ENCODE results near the gene PSG4. TPM values are rescaled to one million over a fixed set of nuclear protein-coding genes. Genes with fewer than 3 reads are reported as not detected.
"Not testable (repeated sequence)": the region's sequence is repeated elsewhere in the genome, so short reads cannot be mapped to it uniquely, and the experiment has no call there.

PSG4 gene
- total RNA-seq, 1 donor from 2014 or later, result not detected

GRCh38 chr19:43229315-43229714, 23.9 kb upstream of the PSG4 start:
- H3K4me3 Mint-ChIP-seq (ENCODE audit: unreplicated experiment), result no peak overlapping the region
- no peak for DNase-seq (ENCODE audit: low spot score)
- no peaks in the 10 kb centered on the region for H3K27me3 Mint-ChIP-seq (ENCODE audit: low read depth)
- H3K4me1 Mint-ChIP-seq (ENCODE audit: low read depth), result no peaks in the 10 kb centered on the region
- no peak overlapping the region for H3K27ac Mint-ChIP-seq (ENCODE audit: unreplicated experiment)
- H3K36me3 Mint-ChIP-seq (ENCODE audit: low read depth), result no peaks in the 10 kb centered on the region
- H3K9me3 Mint-ChIP-seq (ENCODE audit: low read depth), result peaks cover 15% of the 10 kb centered on the region
- TF ChIP-seq CTCF (IDR thresholded peaks at IDR 0.05), result no peak

GRCh38 chr19:43228730-43229129, 23.3 kb upstream of the PSG4 start:
- not testable (repeated sequence) for H3K27ac Mint-ChIP-seq (ENCODE audit: unreplicated experiment); H3K36me3 Mint-ChIP-seq (ENCODE audit: low read depth); H3K4me3 Mint-ChIP-seq (ENCODE audit: unreplicated experiment); H3K4me1 Mint-ChIP-seq (ENCODE audit: low read depth); DNase-seq (ENCODE audit: low spot score); H3K27me3 Mint-ChIP-seq (ENCODE audit: low read depth)
- peaks cover 12% of the 10 kb centered on the region for H3K9me3 Mint-ChIP-seq (ENCODE audit: low read depth)

GRCh38 chr19:43226986-43227385, 21.5 kb upstream of the PSG4 start:
- not testable (repeated sequence) for H3K4me1 Mint-ChIP-seq (ENCODE audit: low read depth); H3K4me3 Mint-ChIP-seq (ENCODE audit: unreplicated experiment); H3K36me3 Mint-ChIP-seq (ENCODE audit: low read depth); DNase-seq (ENCODE audit: low spot score); H3K27me3 Mint-ChIP-seq (ENCODE audit: low read depth); H3K27ac Mint-ChIP-seq (ENCODE audit: unreplicated experiment)
- H3K9me3 Mint-ChIP-seq (ENCODE audit: low read depth), result peaks cover 15% of the 10 kb centered on the region

DNA sequence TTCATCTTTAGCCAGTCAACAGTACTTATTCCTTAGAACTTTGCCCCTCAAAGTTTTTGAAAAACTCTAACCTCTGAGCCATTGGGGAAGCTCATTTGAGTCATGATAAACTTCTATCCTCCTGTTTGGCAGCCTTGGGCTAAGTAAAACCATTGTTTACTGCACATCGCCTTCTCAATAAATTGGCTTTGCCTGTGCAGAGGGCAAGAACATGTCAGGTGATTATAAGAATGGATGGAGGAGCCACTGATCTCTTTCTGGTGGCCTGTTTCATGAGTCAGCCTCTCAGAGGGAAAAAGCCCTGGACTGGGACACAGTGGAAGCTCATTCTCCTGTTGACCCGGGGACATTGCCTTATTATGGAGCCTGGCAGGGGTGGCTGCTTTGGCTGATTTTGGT, 19.4 kb upstream of the PSG4 start:
- Mint-ChIP-seq H3K4me3 (ENCODE audit: unreplicated experiment) (no peak overlapping the region), H3K27me3 (ENCODE audit: low read depth) (no peaks in the 10 kb centered on the region), H3K9me3 (ENCODE audit: low read depth) (peaks cover 21% of the 10 kb centered on the region), H3K4me1 (ENCODE audit: low read depth) (no peaks in the 10 kb centered on the region), H3K36me3 (ENCODE audit: low read depth) (no peaks in the 10 kb centered on the region), H3K27ac (ENCODE audit: unreplicated experiment) (no peak overlapping the region)
- no peak for DNase-seq (ENCODE audit: low spot score)
- no peak for TF ChIP-seq CTCF (IDR thresholded peaks at IDR 0.05)

GRCh38 chr19:43224201-43224854, 18.9 kb upstream of the PSG4 start:
- H3K36me3 Mint-ChIP-seq (ENCODE audit: low read depth); H3K27ac Mint-ChIP-seq (ENCODE audit: unreplicated experiment); H3K4me1 Mint-ChIP-seq (ENCODE audit: low read depth); H3K4me3 Mint-ChIP-seq (ENCODE audit: unreplicated experiment); H3K27me3 Mint-ChIP-seq (ENCODE audit: low read depth); DNase-seq (ENCODE audit: low spot score): not testable (repeated sequence)
- peaks cover 19% of the 10 kb centered on the region for H3K9me3 Mint-ChIP-seq (ENCODE audit: low read depth)

GRCh38 chr19:43221891-43222290, 16.5 kb upstream of the PSG4 start:
- H3K4me1 Mint-ChIP-seq (ENCODE audit: low read depth); H3K27me3 Mint-ChIP-seq (ENCODE audit: low read depth); H3K4me3 Mint-ChIP-seq (ENCODE audit: unreplicated experiment); DNase-seq (ENCODE audit: low spot score); H3K27ac Mint-ChIP-seq (ENCODE audit: unreplicated experiment); H3K36me3 Mint-ChIP-seq (ENCODE audit: low read depth): not testable (repeated sequence)
- H3K9me3 Mint-ChIP-seq (ENCODE audit: low read depth), result peaks cover 18% of the 10 kb centered on the region

DNA sequence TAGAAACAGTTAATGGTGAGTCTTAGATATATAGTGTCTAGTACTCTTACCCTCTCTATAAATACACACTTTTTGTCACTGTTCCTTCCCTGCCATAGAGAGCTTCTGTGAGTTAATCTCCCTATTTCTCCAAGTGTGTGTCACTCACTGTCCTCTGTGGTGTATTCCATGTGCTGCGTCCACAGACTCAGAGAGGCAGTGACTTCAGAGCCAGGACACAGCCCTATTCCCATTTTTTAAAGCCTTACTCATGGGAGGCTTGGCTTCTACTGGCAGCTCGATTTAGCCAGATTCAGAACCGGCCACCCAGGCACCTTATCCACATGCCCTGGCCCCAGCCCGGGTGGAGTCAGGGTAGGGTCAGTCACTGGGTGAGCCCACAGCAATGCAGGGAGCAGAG, 13.7 kb upstream of the PSG4 start:
- peaks cover 23% of the 10 kb centered on the region for H3K9me3 Mint-ChIP-seq (ENCODE audit: low read depth)
- not testable (repeated sequence) for H3K27me3 Mint-ChIP-seq (ENCODE audit: low read depth); H3K27ac Mint-ChIP-seq (ENCODE audit: unreplicated experiment); DNase-seq (ENCODE audit: low spot score); H3K4me1 Mint-ChIP-seq (ENCODE audit: low read depth); H3K4me3 Mint-ChIP-seq (ENCODE audit: unreplicated experiment); H3K36me3 Mint-ChIP-seq (ENCODE audit: low read depth)

DNA sequence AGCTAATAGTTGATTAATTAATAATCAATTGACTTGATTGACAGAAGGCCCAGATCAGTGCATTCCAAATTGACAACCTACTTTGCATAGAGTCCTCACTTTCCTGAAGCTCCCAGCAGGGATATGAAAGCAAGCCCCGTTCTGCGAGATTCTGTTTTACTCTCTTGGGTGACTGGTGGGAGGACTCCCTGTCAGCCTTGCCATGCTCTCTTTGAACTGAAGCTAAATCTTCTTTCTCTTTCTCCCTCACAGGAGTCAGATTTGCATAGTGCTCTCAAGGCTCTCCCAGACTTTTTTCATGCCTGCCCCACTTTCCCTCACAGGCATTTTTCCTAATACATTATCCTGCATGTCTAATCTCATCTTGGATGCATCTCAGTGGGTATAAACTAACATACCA, 10.4 kb upstream of the PSG4 start:
- H3K9me3 Mint-ChIP-seq (ENCODE audit: low read depth), result peaks cover 15% of the 10 kb centered on the region
- not testable (repeated sequence) for H3K4me3 Mint-ChIP-seq (ENCODE audit: unreplicated experiment); DNase-seq (ENCODE audit: low spot score); H3K4me1 Mint-ChIP-seq (ENCODE audit: low read depth); H3K27ac Mint-ChIP-seq (ENCODE audit: unreplicated experiment); H3K27me3 Mint-ChIP-seq (ENCODE audit: low read depth); H3K36me3 Mint-ChIP-seq (ENCODE audit: low read depth)

Measured in chondrocyte (in vitro differentiated cells).